ENCODE measurements around the gene C11orf68. TPM values are rescaled to one million over a fixed set of nuclear protein-coding genes. Genes with fewer than 3 reads are reported as not detected.
A peak's percentile ranks its signal among the peaks of the same experiment; 100 is the strongest.

Gene C11orf68
- total and polyA plus RNA-seq, 9 of the 15 experiments (the other 6 are each of a cell fraction or from before 2014, with no cell fraction given), result 3.6 to 35.9 (median 12.8) TPM

- peaks cover 17 to 61% of the 10 kb centered on the region in 2 experiments for H3K4me1 ChIP-seq (replicated peaks in 1 of 2; ENCODE audit: control insufficient read depth in 2 of 2, insufficient read depth in 2 of 2, low read length in 2 of 2)
- no peaks in the 10 kb centered on the region for H3K9me1 ChIP-seq (ENCODE audit: control insufficient read depth, insufficient read depth, low read length)
- ChIA-PET CTCF (ENCODE audit: low intra/inter-chr PET ratio) (interaction anchor here (1.1 to 3.3 kb wide), 3 partner anchors 25 to 176 kb away, joined by 3 to 40 read pairs (median 12); partner anchors contain the start of gene KAT5), POLR2A (interaction anchor here (0.6 to 14.4 kb wide), 13 partner anchors 13 to 220 kb away, joined by 3 to 147 read pairs (median 5); partner anchors contain the start of genes CFL1, FOSL1, MUS81 and RNASEH2C)
- FAIRE-seq (no peak), ATAC-seq (no peak), DNase-seq (ENCODE audit: extremely low read depth in 1 of 4, low spot score in 3 of 4) (no peak)
- H3K9me3 ChIP-seq (replicated peaks; ENCODE audit: control insufficient read depth, insufficient read depth, low read depth, low read length), result no peaks in the 10 kb centered on the region
- H4K20me1 ChIP-seq (replicated peaks; ENCODE audit: control insufficient read depth, insufficient read depth, low read length), result peaks cover 3% of the 10 kb centered on the region; the same call in 1 of the 2 replicates
- intact Hi-C loops (cut with micrococcal nuclease), result loop anchor here (5.0 kb wide), 2 partner anchors 105 to 175 kb away; partner anchors contain the start of genes AP5B1 and KAT5
- no peaks in the 10 kb centered on the region for H3K27me3 ChIP-seq (ENCODE audit: control insufficient read depth in 2 of 2, insufficient read depth in 2 of 2, low read length in 2 of 2)
- H3K36me3 ChIP-seq (ENCODE audit: control insufficient read depth, insufficient read depth, low read length), result peaks cover 53% of the 10 kb centered on the region
- H3K27ac ChIP-seq (ENCODE audit: extremely low read depth, low read depth, low read length), result peak overlapping the region; percentile 71; the same call in 2 of the 3 replicates
- peak overlapping the region; percentile 90 for H3K4me2 ChIP-seq (ENCODE audit: insufficient read depth, low read length)
- TF ChIP-seq KAT8 (IDR thresholded peaks at IDR 0.05; ENCODE audit: low read depth) (no peak), NFIC (IDR thresholded peaks at IDR 0.05) (peak; percentile 36), ARID4B (CRISPR knock-in tag; IDR thresholded peaks at IDR 0.05) (0 out of 2 replicates have a peak, but pooled peaks have one; percentile 1), HDAC6 (IDR thresholded peaks at IDR 0.05; ENCODE audit: low read depth, low read length) (no peak), KLF6 (CRISPR knock-in tag; IDR thresholded peaks at IDR 0.05; ENCODE audit: borderline replicate concordance) (no peak)
- H3K9ac ChIP-seq (ENCODE audit: insufficient read depth in 1 of 2, low read depth in 2 of 2, low read length in 2 of 2), result peak overlapping the region; percentile 58 to 96
- WGBS (ENCODE audit: insufficient coverage, low coverage, missing lambda C conversion rate), result 73% methylated on average over 13 of the region's 14 CpGs
- in situ Hi-C loops (cut with MboI), result no loop called here
- no peak overlapping the region for H2AFZ ChIP-seq (ENCODE audit: low read depth, low read length)
- no TSS peak for BruUV-seq (replicated peaks)
- peaks cover 34% of the 10 kb centered on the region for H3K79me2 ChIP-seq (ENCODE audit: control insufficient read depth, insufficient read depth, low read length)
- H3K4me3 ChIP-seq, result peak overlapping the region; percentile 69
Observed at GRCh38 chr11:65886826-65887722, 31.8 kb downstream of the C11orf68 start.
